HEK293T (cell line): ENCODE data around the gene UVSSA.
"Not testable (repeated sequence)": the region's sequence is repeated elsewhere in the genome, so short reads cannot be mapped to it uniquely, and the experiment has no call there.

Experiments used
- CTCF ChIA-PET: fragments of 350-600 bp; formaldehyde crosslinking; extraction: SDS; loops from one replicate; lab custom pipeline; 2021; ENCODE audit warnings: antibody characterized with exemption, inconsistent platforms; lab: Yijun Ruan, JAX
- POLR2A ChIA-PET: fragments of 350-600 bp; formaldehyde crosslinking; extraction: SDS; loops from one replicate; lab custom pipeline; 2020; ENCODE audit warnings: antibody characterized with exemption, inconsistent platforms; lab: Yijun Ruan, JAX
- DNase-seq: peaks from one replicate; pipeline ENCODE4 v3.0.0; 2012; ENCODE audit warnings: mixed read lengths; ENCODE audit errors: extremely low spot score
- ARNT ChIP-seq: fragments of 450-650 bp; IDR thresholded peaks from 2 replicates; pipeline ENCODE4 v1.6.1; 2017; ENCODE audit warnings: mild to moderate bottlenecking
- BHLHE40 ChIP-seq: fragments of 450-650 bp; IDR thresholded peaks from 2 replicates; pipeline ENCODE4 v1.6.1; 2016; ENCODE audit warnings: mild to moderate bottlenecking, moderate library complexity, borderline replicate concordance
- CTBP1 ChIP-seq: fragments of 450-650 bp; IDR thresholded peaks from 2 replicates; pipeline ENCODE4 v1.6.1; 2016; ENCODE audit warnings: borderline replicate concordance
- ELF4 ChIP-seq: fragments of 450-650 bp; IDR thresholded peaks from 2 replicates; pipeline ENCODE4 v1.6.1; 2017; ENCODE audit warnings: antibody characterized with exemption
- FOXA1 ChIP-seq: fragments of 450-650 bp; IDR thresholded peaks from 2 replicates; pipeline ENCODE4 v1.6.1; 2016; ENCODE audit warnings: mild to moderate bottlenecking
- FOXK2 ChIP-seq: fragments of 450-650 bp; IDR thresholded peaks from 2 replicates; pipeline ENCODE4 v1.6.1; 2016; ENCODE audit warnings: mild to moderate bottlenecking
- FOXM1 ChIP-seq: fragments of 450-650 bp; IDR thresholded peaks from 2 replicates; pipeline ENCODE4 v1.6.1; 2017; ENCODE audit warnings: mild to moderate bottlenecking, borderline replicate concordance
- HDGF ChIP-seq: fragments of 450-650 bp; IDR thresholded peaks from 2 replicates; pipeline ENCODE4 v1.6.1; 2017; ENCODE audit warnings: antibody characterized with exemption, borderline replicate concordance
- L3MBTL2 ChIP-seq: fragments of 450-650 bp; conservative IDR thresholded peaks from 2 replicates; pipeline ENCODE4 v1.6.1; 2016; ENCODE audit warnings: mild to moderate bottlenecking
- LEF1 ChIP-seq: fragments of 450-650 bp; IDR thresholded peaks from 2 replicates; pipeline ENCODE4 v1.6.1; 2017; ENCODE audit warnings: mild to moderate bottlenecking, borderline replicate concordance
- NFRKB ChIP-seq: fragments of 450-650 bp; IDR thresholded peaks from 2 replicates; pipeline ENCODE4 v1.6.1; 2016; ENCODE audit warnings: mild to moderate bottlenecking, moderate library complexity
- PKNOX1 ChIP-seq: fragments of 450-650 bp; IDR thresholded peaks from 2 replicates; pipeline ENCODE4 v1.6.1; 2016
- SP1 ChIP-seq: fragments of 450-650 bp; IDR thresholded peaks from 2 replicates; pipeline ENCODE4 v1.6.1; 2017
- SUZ12 ChIP-seq: fragments of 450-650 bp; IDR thresholded peaks from 2 replicates; pipeline ENCODE4 v1.6.1; 2016; ENCODE audit warnings: mild to moderate bottlenecking
- TARDBP ChIP-seq: fragments of 450-650 bp; IDR thresholded peaks from 2 replicates; pipeline ENCODE4 v1.6.1; 2016
- ZNF384 ChIP-seq: fragments of 450-650 bp; IDR thresholded peaks from 2 replicates; pipeline ENCODE4 v1.6.1; 2016

The UVSSA gene

GRCh38 chr4:1385373-1386340, 38.6 kb downstream of the UVSSA start:
- CTCF ChIA-PET: no interaction called here
- POLR2A ChIA-PET: no interaction called here
- DNase-seq: no peak
- TF ChIP-seq ELF4 (no peak), BHLHE40 (no peak), TARDBP (no peak), CTBP1 (no peak), NFRKB (no peak), FOXA1 (no peak), LEF1 (no peak), PKNOX1 (no peak)

GRCh38 chr4:1393363-1393762, 46.4 kb downstream of the UVSSA start:
- DNase-seq, CTCF ChIA-PET, POLR2A ChIA-PET: not testable (repeated sequence)

GRCh38 chr4:1393866-1394265, 46.9 kb downstream of the UVSSA start:
- CTCF ChIA-PET: no interaction called here
- no peak for TF ChIP-seq FOXM1
- TF ChIP-seq ELF4: no peak
- TF ChIP-seq FOXK2: no peak
- TF ChIP-seq LEF1: no peak
- no peak for TF ChIP-seq FOXA1
- TF ChIP-seq TARDBP: no peak
- TF ChIP-seq NFRKB: no peak
- no peak for TF ChIP-seq ZNF384
- no peak for TF ChIP-seq SP1
- no peak for TF ChIP-seq L3MBTL2
- TF ChIP-seq HDGF: no peak
- no peak for TF ChIP-seq CTBP1
- no peak for TF ChIP-seq PKNOX1
- no peak for TF ChIP-seq BHLHE40
- no peak for TF ChIP-seq ARNT
- no peak for TF ChIP-seq SUZ12
- no peak for DNase-seq
- POLR2A ChIA-PET: no interaction called here

- CTCF ChIA-PET, POLR2A ChIA-PET, DNase-seq: not testable (repeated sequence)
These were observed 47.8 kb downstream of the UVSSA start for GRCh38 chr4:1394554-1395388.

- CTCF ChIA-PET, DNase-seq, POLR2A ChIA-PET: not testable (repeated sequence)
These were observed 48.4 kb downstream of the UVSSA start for GRCh38 chr4:1395389-1395820.

- POLR2A ChIA-PET: no interaction called here
- CTCF ChIA-PET: no interaction called here
- no peak for DNase-seq
- TF ChIP-seq LEF1: no peak
- no peak for TF ChIP-seq ELF4
- TF ChIP-seq ZNF384: no peak
- TF ChIP-seq SP1: no peak
- TF ChIP-seq ARNT: no peak
- TF ChIP-seq TARDBP: no peak
- TF ChIP-seq L3MBTL2: no peak
- TF ChIP-seq FOXM1: no peak
- no peak for TF ChIP-seq FOXK2
- TF ChIP-seq CTBP1: no peak
- TF ChIP-seq PKNOX1: no peak
These were observed 49.2 kb downstream of the UVSSA start for GRCh38 chr4:1395941-1396805.
